GM12878 (cell line): ENCODE data around the gene DNMT1. TPM values are rescaled to one million over a fixed set of nuclear protein-coding genes. Genes with fewer than 3 reads are reported as not detected.

ENCODE experiments used
- ATAC-seq: fragments of 200-7000 bp; cut with Tn5 transposase; 3 replicates; pipeline ENCODE4 v1.9.1; 2020; ENCODE audit warnings: mild to moderate bottlenecking, moderate library complexity
- BruUV-seq: library from RNA; stranded (reverse); fragments of 400-500 nt; replicated peaks from 2 replicates; lab custom pipeline; 2021; lab: Mats Ljungman, UMichigan
- CTCF ChIA-PET: fragments of 300-600 bp; sonication (Branson Sonifier 250); formaldehyde crosslinking; extraction: SDS; loops from one replicate; lab custom pipeline; 2021; ENCODE audit warnings: inconsistent platforms; lab: Yijun Ruan, JAX
- POLR2A ChIA-PET: fragments of 350-600 bp; formaldehyde crosslinking; extraction: SDS; loops from one replicate; lab custom pipeline; 2021; ENCODE audit warnings: inconsistent platforms; lab: Charles Lee
- RAD21 ChIA-PET: fragments of 300-600 bp; sonication (Branson Sonifier 250); formaldehyde crosslinking; loops from one replicate; lab custom pipeline; 2023; ENCODE audit warnings: antibody characterized with exemption; ENCODE audit not compliant: unreplicated experiment; lab: Charles Lee
- SMC1A ChIA-PET: fragments of 300-600 bp; sonication (Branson Sonifier 250); formaldehyde crosslinking; loops from one replicate; lab custom pipeline; 2023; ENCODE audit not compliant: unreplicated experiment, uncharacterized antibody; lab: Charles Lee
- DNase-seq: peaks from one replicate; pipeline ENCODE4 v3.0.0-alpha.2; 2011; ENCODE audit warnings: low read depth, low spot score
- FAIRE-seq: peaks from 3 replicates; lab custom pipeline; 2011; peaks lifted over from hg19 to GRCh38; lab: Jason Lieb, UNC
- H2AFZ ChIP-seq: 2 replicates; pipeline ENCODE4 v1.6.0; 2011; ENCODE audit warnings: low read depth, low read length, control low read depth; ENCODE audit not compliant: control insufficient read depth
- H3K27ac ChIP-seq: 2 replicates; pipeline ENCODE4 v1.5.1; 2011; ENCODE audit warnings: control low read depth; ENCODE audit not compliant: control insufficient read depth, insufficient read depth
- H3K27me3 ChIP-seq, 2 experiments: replicated peaks in 1 of 2; 2 replicates each; pipeline versions ENCODE4 v1.6.0 to v1.6.1; 2011; ENCODE audit warnings: low read length in 1 of 2; ENCODE audit not compliant: control insufficient read depth in 2 of 2, insufficient read depth in 2 of 2
- H3K36me3 ChIP-seq, 2 experiments: 2 replicates each; pipeline ENCODE4 v1.5.1; 2011; ENCODE audit warnings: low read length in 1 of 2; ENCODE audit not compliant: control insufficient read depth in 2 of 2, insufficient read depth in 2 of 2
- H3K4me1 ChIP-seq: 2 replicates; pipeline ENCODE4 v1.6.1; 2011; ENCODE audit warnings: mild to moderate bottlenecking, low read length, moderate library complexity, mixed read lengths; ENCODE audit not compliant: control insufficient read depth, insufficient read depth
- H3K4me2 ChIP-seq: 2 replicates; pipeline ENCODE4 v1.6.0; 2011; ENCODE audit warnings: control low read depth; ENCODE audit not compliant: control insufficient read depth, insufficient read depth
- H3K4me3 ChIP-seq: fragments of 200-600 bp; sonication (generic); 2 replicates; pipeline ENCODE4 v1.5.1; 2016
- H3K79me2 ChIP-seq: 2 replicates; pipeline ENCODE4 v1.6.0; 2011; ENCODE audit warnings: low read length; ENCODE audit not compliant: control insufficient read depth, insufficient read depth
- H3K9ac ChIP-seq: 2 replicates; pipeline ENCODE4 v1.8.0; 2011; ENCODE audit warnings: low read length, control low read depth, mixed read lengths; ENCODE audit not compliant: control insufficient read depth, insufficient read depth
- H3K9me3 ChIP-seq: replicated peaks from 3 replicates; pipeline ENCODE4 v1.5.1; 2011; ENCODE audit warnings: mild to moderate bottlenecking, low read length; ENCODE audit not compliant: control insufficient read depth, insufficient read depth
- H4K20me1 ChIP-seq: 2 replicates; pipeline ENCODE4 v1.6.0; 2011; ENCODE audit not compliant: control insufficient read depth, insufficient read depth
- EP300 ChIP-seq, 2 experiments: fragments of 150-350 bp in 1 of 2; IDR thresholded peaks; 2 replicates each; pipeline ENCODE4 v1.6.1; 2011 to 2012; ENCODE audit warnings: low read depth in 2 of 2, low read length in 2 of 2, borderline replicate concordance in 1 of 2, improper control_type of control experiment in 1 of 2, inconsistent platforms in 1 of 2; ENCODE audit not compliant: control insufficient read depth in 1 of 2
- ETV6 ChIP-seq, 2 experiments: fragments of 450-650 bp in 1 of 2; IDR thresholded peaks in 1 of 2; conservative IDR thresholded peaks in 1 of 2; 2 replicates each; pipeline ENCODE4 v1.6.1; 2014; ENCODE audit warnings: antibody characterized with exemption in 1 of 2, borderline replicate concordance in 1 of 2, low read depth in 1 of 2, mild to moderate bottlenecking in 1 of 2, moderate library complexity in 1 of 2
- FOXM1 ChIP-seq: IDR thresholded peaks from 2 replicates; pipeline ENCODE4 v1.6.1; 2012; ENCODE audit warnings: low read depth, mild to moderate bottlenecking, inconsistent platforms, low read length, moderate library complexity
- HCFC1 ChIP-seq: fragments of 150-350 bp; IDR thresholded peaks from 2 replicates; pipeline ENCODE4 v1.6.1; 2014; ENCODE audit warnings: low read length
- IKZF1 ChIP-seq: fragments of 450-650 bp; conservative IDR thresholded peaks from 2 replicates; pipeline ENCODE4 v1.6.1; 2017; ENCODE audit warnings: antibody characterized with exemption, mild to moderate bottlenecking
- PAX8 ChIP-seq: fragments of 450-650 bp; IDR thresholded peaks from 2 replicates; pipeline ENCODE4 v1.6.1; 2017; ENCODE audit warnings: mild to moderate bottlenecking, moderate library complexity
- PBX3 ChIP-seq: IDR thresholded peaks from 2 replicates; pipeline ENCODE4 v1.6.1; 2011; ENCODE audit warnings: mild to moderate bottlenecking, low read depth, low read length, moderate library complexity; ENCODE audit not compliant: insufficient replicate concordance
- POLR2AphosphoS2 ChIP-seq: IDR thresholded peaks from 2 replicates; pipeline ENCODE4 v1.6.1; 2011; ENCODE audit warnings: low read depth, mild to moderate bottlenecking, low read length, improper control_type of control experiment, moderate library complexity
- RAD51 ChIP-seq: fragments of 450-650 bp; IDR thresholded peaks from 2 replicates; pipeline ENCODE4 v1.6.1; 2016; ENCODE audit warnings: moderate library complexity, mild to moderate bottlenecking, inconsistent platforms
- SP1 ChIP-seq: IDR thresholded peaks from one replicate; pipeline ENCODE4 v1.6.1; 2011; ENCODE audit warnings: low read depth, low read length
- ZBTB33 ChIP-seq: fragments of 450-650 bp; IDR thresholded peaks from 2 replicates; pipeline ENCODE4 v1.6.1; 2017; ENCODE audit warnings: mild to moderate bottlenecking
- ZNF24 ChIP-seq: fragments of 450-650 bp; IDR thresholded peaks from 2 replicates; pipeline ENCODE4 v1.6.1; 2017; ENCODE audit warnings: antibody characterized with exemption, mild to moderate bottlenecking
- WGBS: methylation state at CpG from one replicate; pipeline ENCODE4 v1.1.6; 2016; ENCODE audit warnings: low lambda C conversion rate; ENCODE audit not compliant: insufficient replicate concordance, insufficient coverage; ENCODE audit errors: missing lambda C conversion rate; 5-methylcytosine and 5-hydroxymethylcytosine counted together
- in situ Hi-C: fragments of 300-500 bp; cut with MboI; formaldehyde crosslinking; loops from 9 replicates; pipeline ENCODE4 v1.14.3; 2018; ENCODE audit warnings: mixed read lengths
- intact Hi-C: fragments of 100-400 bp; cut with micrococcal nuclease; formaldehyde crosslinking; loops from one replicate; pipeline ENCODE4 v1.14.2; 2022; ENCODE audit not compliant: unreplicated experiment
- polyA plus RNA-seq, 11 experiments: library from polyadenylated mRNA; depleted of rRNA in 4 of 11; unstranded in 6 of 11; stranded (reverse) in 5 of 11; fragments of >200 nt; fragmentation: Nextera tagmentation in 4 of 11; fragmentation: Illumina TruSeq in 1 of 11; extraction: Ambion mirVana in 4 of 11; extraction: Trizol in 1 of 11; gene quantifications; 1 replicate in 1 of 11; 2 replicates in 10 of 11; pipeline versions ENCODE4 v1.2.1 to v1.2.3, GENCODE V29; 2011 to 2016; ENCODE audit warnings: inconsistent platforms in 2 of 11, missing spikeins in 2 of 11, low read depth in 1 of 11
- total RNA-seq, 4 experiments: library from RNA; depleted of rRNA in 3 of 4; stranded (reverse); fragments of >200 nt in 3 of 4; fragmentation: Illumina TruSeq in 1 of 4; extraction: Trizol in 1 of 4; gene quantifications; 2 replicates each; pipeline versions ENCODE4 v1.2.1 to v1.2.3, GENCODE V29; 2013 to 2021
- TF ChIP-seq, protein P1 (sequence below): fragments of 450-650 bp; formaldehyde crosslinking; IDR thresholded peaks from 2 replicates; pipeline ENCODE4 v1.4.0; 2020; ENCODE audit warnings: mild to moderate bottlenecking, moderate library complexity
- TF ChIP-seq, protein P2 (sequence below): IDR thresholded peaks from 2 replicates; pipeline ENCODE4 v1.6.1; 2011; ENCODE audit warnings: borderline replicate concordance, low read depth, mild to moderate bottlenecking, moderate library complexity, low read length; ENCODE audit not compliant: insufficient read depth, poor library complexity, severe bottlenecking
- TF ChIP-seq, protein P3 (sequence below): IDR thresholded peaks from 2 replicates; pipeline ENCODE4 v1.6.1; 2012; ENCODE audit warnings: low read depth, low read length, improper control_type of control experiment

DNMT1 gene
- total and polyA plus RNA-seq, 10 of the 15 experiments (the other 5 are each of a cell fraction or from before 2014, with no cell fraction given): 70.0 to 290 (median 133) TPM

DNA sequence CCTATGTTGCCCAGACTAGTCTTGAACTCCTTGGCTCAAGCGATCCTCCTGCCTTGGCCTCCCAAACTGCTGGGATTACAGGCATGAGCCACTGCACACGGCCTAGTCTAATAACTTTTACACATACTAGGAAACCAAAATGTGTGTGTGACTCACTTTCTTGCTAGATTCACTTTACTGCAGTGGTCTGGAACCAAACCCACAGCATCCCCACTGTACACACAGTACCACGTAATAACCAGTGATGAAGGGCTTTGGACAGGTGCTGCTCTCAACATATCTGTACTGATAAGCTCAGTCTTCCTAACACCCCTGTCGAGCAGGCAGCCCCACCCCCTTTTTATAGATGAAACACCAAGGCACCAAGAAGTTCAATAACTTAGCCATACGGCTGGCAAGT lies 5.1 kb downstream of the DNMT1 start:
- WGBS: 48% methylated on average over 5 of the region's 5 CpGs
- ChIA-PET SMC1A (interaction anchor here (1.2 to 1.7 kb wide), 4 partner anchors 11 to 69 kb away, joined by 3 to 5 read pairs (median 4); no protein-coding TSS in a partner anchor), POLR2A (interaction anchor here (0.7 kb wide), 1 partner anchor 51 kb away, joined by 4 read pairs; no protein-coding TSS in a partner anchor), CTCF (interaction anchor here (0.7 to 2.4 kb wide), 3 partner anchors 60 to 162 kb away, joined by 3 to 12 read pairs (median 3); partner anchors contain the start of gene P2RY11), RAD21 (no interaction called here)
- no peak overlapping the region for H3K27ac ChIP-seq
- no peaks in the 10 kb centered on the region for H3K9me3 ChIP-seq
- DNase-seq: no peak
- FAIRE-seq: no peak
- 0 out of 2 replicates have a peak overlapping the region, but pooled peaks have one; percentile 19 for H3K4me3 ChIP-seq
- H3K36me3 ChIP-seq: peaks cover 11 to 22% of the 10 kb centered on the region in 2 experiments
- no peak overlapping the region for H3K9ac ChIP-seq
- H3K4me1 ChIP-seq: peaks cover 11% of the 10 kb centered on the region
- no peaks in the 10 kb centered on the region for H3K27me3 ChIP-seq
- no TSS peak for BruUV-seq
- TF ChIP-seq SP1 (no peak), RAD51 (no peak), ZNF24 (no peak), HCFC1 (no peak), PAX8 (no peak), ETV6 (conservative IDR thresholded peaks at IDR 0.05 in 1 of 2, IDR thresholded peaks at IDR 0.05 in 1 of 2; ENCODE audit: borderline replicate concordance in 1 of 2, low read depth in 1 of 2) (no peak), PBX3 (no peak), POLR2AphosphoS2 (no peak), ZBTB33 (no peak), FOXM1 (no peak), IKZF1 (no peak), EP300 (IDR thresholded peaks at IDR 0.05; ENCODE audit: borderline replicate concordance in 1 of 2, control insufficient read depth in 1 of 2, low read depth in 2 of 2, low read length in 2 of 2) (no peak)
- TF ChIP-seq, protein P1, sequence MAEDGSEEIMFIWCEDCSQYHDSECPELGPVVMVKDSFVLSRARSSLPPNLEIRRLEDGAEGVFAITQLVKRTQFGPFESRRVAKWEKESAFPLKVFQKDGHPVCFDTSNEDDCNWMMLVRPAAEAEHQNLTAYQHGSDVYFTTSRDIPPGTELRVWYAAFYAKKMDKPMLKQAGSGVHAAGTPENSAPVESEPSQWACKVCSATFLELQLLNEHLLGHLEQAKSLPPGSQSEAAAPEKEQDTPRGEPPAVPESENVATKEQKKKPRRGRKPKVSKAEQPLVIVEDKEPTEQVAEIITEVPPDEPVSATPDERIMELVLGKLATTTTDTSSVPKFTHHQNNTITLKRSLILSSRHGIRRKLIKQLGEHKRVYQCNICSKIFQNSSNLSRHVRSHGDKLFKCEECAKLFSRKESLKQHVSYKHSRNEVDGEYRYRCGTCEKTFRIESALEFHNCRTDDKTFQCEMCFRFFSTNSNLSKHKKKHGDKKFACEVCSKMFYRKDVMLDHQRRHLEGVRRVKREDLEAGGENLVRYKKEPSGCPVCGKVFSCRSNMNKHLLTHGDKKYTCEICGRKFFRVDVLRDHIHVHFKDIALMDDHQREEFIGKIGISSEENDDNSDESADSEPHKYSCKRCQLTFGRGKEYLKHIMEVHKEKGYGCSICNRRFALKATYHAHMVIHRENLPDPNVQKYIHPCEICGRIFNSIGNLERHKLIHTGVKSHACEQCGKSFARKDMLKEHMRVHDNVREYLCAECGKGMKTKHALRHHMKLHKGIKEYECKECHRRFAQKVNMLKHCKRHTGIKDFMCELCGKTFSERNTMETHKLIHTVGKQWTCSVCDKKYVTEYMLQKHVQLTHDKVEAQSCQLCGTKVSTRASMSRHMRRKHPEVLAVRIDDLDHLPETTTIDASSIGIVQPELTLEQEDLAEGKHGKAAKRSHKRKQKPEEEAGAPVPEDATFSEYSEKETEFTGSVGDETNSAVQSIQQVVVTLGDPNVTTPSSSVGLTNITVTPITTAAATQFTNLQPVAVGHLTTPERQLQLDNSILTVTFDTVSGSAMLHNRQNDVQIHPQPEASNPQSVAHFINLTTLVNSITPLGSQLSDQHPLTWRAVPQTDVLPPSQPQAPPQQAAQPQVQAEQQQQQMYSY (CRISPR knock-in tag): no peak
- TF ChIP-seq, protein P2, sequence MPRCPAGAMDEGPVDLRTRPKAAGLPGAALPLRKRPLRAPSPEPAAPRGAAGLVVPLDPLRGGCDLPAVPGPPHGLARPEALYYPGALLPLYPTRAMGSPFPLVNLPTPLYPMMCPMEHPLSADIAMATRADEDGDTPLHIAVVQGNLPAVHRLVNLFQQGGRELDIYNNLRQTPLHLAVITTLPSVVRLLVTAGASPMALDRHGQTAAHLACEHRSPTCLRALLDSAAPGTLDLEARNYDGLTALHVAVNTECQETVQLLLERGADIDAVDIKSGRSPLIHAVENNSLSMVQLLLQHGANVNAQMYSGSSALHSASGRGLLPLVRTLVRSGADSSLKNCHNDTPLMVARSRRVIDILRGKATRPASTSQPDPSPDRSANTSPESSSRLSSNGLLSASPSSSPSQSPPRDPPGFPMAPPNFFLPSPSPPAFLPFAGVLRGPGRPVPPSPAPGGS: no peak
- TF ChIP-seq, protein P3, sequence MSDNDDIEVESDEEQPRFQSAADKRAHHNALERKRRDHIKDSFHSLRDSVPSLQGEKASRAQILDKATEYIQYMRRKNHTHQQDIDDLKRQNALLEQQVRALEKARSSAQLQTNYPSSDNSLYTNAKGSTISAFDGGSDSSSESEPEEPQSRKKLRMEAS: no peak
- no peak overlapping the region for H2AFZ ChIP-seq
- peaks cover 4% of the 10 kb centered on the region; the same call in 1 of the 2 replicates for H4K20me1 ChIP-seq
- in situ Hi-C loops: no loop called here
- peaks cover 89% of the 10 kb centered on the region for H3K79me2 ChIP-seq
- intact Hi-C loops: no loop called here
- H3K4me2 ChIP-seq: peak overlapping the region; percentile 41; the same call in 1 of the 2 replicates
- ATAC-seq: peak; percentile 5; the same call in 1 of the 3 replicates
